OCI-LY7 (cell line): ENCODE measurements around the gene HOXB8.

Source experiments
- CTCF ChIP-seq: fragments of 200-600 bp; sonication (generic); conservative IDR thresholded peaks from 2 replicates; pipeline ENCODE4 v1.5.1; 2014; ENCODE audit warnings: mild to moderate bottlenecking, antibody characterized with exemption, low read length, moderate library complexity, mixed read lengths
- EZH2phosphoT487 ChIP-seq: fragments of 200-600 bp; sonication (generic); IDR thresholded peaks from 2 replicates; pipeline ENCODE4 v1.6.1; 2018; ENCODE audit warnings: low read depth, borderline replicate concordance, mild to moderate bottlenecking, mixed run types, antibody characterized with exemption, low read length, moderate library complexity, mixed read lengths

GRCh38 chr17:48639136-48639535 lies 24.0 kb upstream of the HOXB8 start:
- TF ChIP-seq CTCF (no peak), EZH2phosphoT487 (no peak)
